Adipose tissue (tissue), 3 donors: Measurements from ENCODE around the gene PTPN9. TPM values are rescaled to one million over a fixed set of nuclear protein-coding genes. Genes with fewer than 3 reads are reported as not detected.
"Not testable (repeated sequence)": the region's sequence is repeated elsewhere in the genome, so short reads cannot be mapped to it uniquely, and the experiment has no call there.

Experiments
- H3K27ac ChIP-seq: one replicate; pipeline ENCODE4 v1.5.1; 2013; ENCODE audit warnings: low read depth, low read length
- WGBS, 3 donors: extraction: QIAGEN DNeasy Blood & Tissue Kit; methylation state at CpG; one replicate each; pipeline ENCODE4 v1.1.7; 2013; 5-methylcytosine and 5-hydroxymethylcytosine counted together
- polyA plus RNA-seq, 3 donors: library from polyadenylated mRNA; stranded (reverse); fragments of 200-250 nt; gene quantifications; one replicate each; pipeline ENCODE4 v1.2.3, GENCODE V29; 2013
- donor health status: healthy with polysubstance abuse.
- donor health status: Bipolar disorder and iron deficiency.
- donor health status: healthy.

PTPN9 gene
- polyA plus RNA-seq, 3 donors, result 5.9 to 10.5 (median 9.8) TPM

- no peak overlapping the region for H3K27ac ChIP-seq
- 96 to 99% (median 99%) methylated on average over 5 of the region's 5 CpGs for WGBS, 3 donors
Observed at GRCh38 chr15:75589071-75589470, 10.0 kb upstream of the PTPN9 start.

DNA sequence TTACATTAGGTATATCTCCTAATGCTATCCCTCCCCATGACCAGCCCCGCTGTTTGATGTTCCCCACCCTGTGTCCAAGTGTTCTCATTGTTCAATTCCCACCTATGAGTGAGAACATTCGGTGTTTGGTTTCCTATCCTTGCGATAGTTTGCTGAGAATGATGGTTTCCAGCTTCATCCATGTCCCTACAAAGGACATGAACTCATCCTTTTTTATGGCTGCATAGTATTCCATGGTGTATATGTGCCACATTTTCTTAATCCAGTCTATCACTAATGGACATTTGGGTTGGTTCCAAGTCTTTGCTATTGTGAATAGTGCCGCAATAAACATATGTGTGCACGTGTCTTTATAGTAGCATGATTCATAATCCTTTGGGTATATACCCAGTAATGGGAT, 7.3 kb upstream of the PTPN9 start:
- 95 to 100% (median 99%) methylated on average over 5 of the region's 5 CpGs for WGBS, 3 donors

DNA sequence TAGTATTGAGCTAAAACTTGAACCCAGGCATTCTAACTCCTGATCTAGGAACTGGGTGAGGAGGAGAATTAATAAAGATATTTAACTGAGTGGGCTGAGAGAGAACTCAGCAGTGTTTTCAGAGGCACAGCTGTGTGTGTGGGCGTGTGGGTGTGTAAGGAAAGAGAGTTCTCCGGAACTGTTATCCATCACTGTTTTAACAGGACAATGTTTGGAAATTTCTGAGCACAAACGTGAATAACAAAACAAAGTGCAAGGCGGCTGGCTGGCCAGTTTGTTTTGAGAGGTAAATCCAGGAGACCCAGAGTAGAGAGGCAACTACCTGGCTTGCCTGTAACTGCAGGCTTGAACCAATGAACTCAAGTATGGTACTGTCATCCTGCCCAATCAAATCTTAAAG, 5.0 kb upstream of the PTPN9 start:
- 47 to 60% (median 56%) methylated on average over 4 of the region's 4 CpGs for WGBS, 3 donors

More for the DNA sequence above, 7.3 kb upstream of the PTPN9 start:
- not testable (repeated sequence) for H3K27ac ChIP-seq

GRCh38 chr15:75583701-75584100, 4.6 kb upstream of the PTPN9 start:
- H3K27ac ChIP-seq, result no peak overlapping the region
- 65 to 83% (median 70%) methylated on average over 5 of the region's 5 CpGs for WGBS, 3 donors

More for the DNA sequence above, 5.0 kb upstream of the PTPN9 start:
- H3K27ac ChIP-seq, result no peak overlapping the region

DNA sequence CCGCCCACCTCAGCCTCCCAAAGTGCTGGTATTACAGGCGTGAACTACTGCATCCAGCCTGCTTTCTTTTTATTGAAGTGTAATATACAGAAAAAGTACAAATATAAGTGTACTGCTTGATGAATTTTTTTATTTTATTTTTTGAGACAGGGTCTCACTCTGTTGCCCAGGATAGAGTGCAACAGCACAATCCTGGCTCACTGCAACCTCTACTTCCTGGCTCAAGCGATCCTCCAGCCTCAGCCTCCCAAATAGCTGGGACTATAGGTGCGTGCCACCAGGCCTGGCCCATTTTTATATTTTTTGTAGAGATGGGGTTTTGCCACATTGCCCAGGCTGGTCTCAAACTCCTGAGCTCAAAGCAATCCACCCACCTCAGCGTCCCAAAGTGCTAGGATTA, 3.8 kb upstream of the PTPN9 start:
- H3K27ac ChIP-seq, result not testable (repeated sequence)
- WGBS, 3 donors, result 95 to 96% (median 96%) methylated on average over 5 of the region's 5 CpGs

- 0% methylated on average over 38 to 71 of the region's 77 CpGs for WGBS, 3 donors
- H3K27ac ChIP-seq, result no peak overlapping the region
Observed at GRCh38 chr15:75578173-75578947, 755 bp downstream of the PTPN9 start.

DNA sequence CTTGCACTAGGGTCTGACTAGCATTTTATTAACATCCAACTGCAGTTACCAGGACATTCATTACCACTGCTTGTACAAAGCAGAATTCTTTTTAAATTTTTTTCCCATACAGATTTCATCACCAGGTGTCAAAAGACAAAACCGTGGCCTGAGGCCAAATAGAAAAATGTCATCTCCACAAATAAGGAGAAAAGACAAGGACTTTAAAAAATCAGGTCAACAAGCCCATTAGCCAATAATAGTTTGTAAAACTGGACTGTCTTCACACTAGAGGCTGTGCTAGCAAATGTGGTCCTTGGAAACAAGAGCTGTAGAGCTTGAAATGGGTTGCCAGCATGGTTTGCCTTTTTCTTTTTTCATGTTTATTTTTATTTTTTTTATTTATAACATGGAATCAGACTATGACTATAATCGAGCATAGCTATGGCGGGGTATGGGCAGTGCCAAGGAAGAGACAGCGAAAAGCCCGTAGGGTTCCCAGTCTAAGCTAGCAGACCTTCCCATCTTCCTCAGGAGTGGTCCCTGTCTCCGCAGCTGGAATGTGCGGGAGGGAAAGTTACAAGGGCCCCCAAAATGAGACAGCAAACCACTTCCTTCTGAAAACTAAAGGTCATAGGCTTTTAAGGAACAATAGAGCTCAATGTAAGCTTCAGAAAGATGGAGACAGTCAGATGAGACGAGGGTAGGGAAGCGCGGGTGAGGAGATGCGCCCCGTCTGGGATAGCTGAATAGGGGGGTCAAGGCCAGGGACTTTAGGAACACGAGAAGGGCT, 1.5 kb downstream of the PTPN9 start:
- no peak overlapping the region for H3K27ac ChIP-seq
- WGBS, 3 donors, result 6 to 25% (median 6%) methylated on average over 13 of the region's 13 CpGs

- H3K27ac ChIP-seq, result no peak overlapping the region
- 97 to 99% (median 98%) methylated on average over 5 of the region's 5 CpGs for WGBS, 3 donors
Observed at GRCh38 chr15:75573648-75574384, 5.3 kb downstream of the PTPN9 start.

- WGBS, 3 donors, result 55 to 79% (median 55%) methylated on average over 8 of the region's 8 CpGs
- no peak overlapping the region for H3K27ac ChIP-seq
Observed at GRCh38 chr15:75570126-75570845, 8.8 kb downstream of the PTPN9 start.

- no peak overlapping the region for H3K27ac ChIP-seq
- 83 to 96% (median 94%) methylated on average over 3 of the region's 3 CpGs for WGBS, 3 donors
Observed at GRCh38 chr15:75565062-75565970, 13.8 kb downstream of the PTPN9 start.

DNA sequence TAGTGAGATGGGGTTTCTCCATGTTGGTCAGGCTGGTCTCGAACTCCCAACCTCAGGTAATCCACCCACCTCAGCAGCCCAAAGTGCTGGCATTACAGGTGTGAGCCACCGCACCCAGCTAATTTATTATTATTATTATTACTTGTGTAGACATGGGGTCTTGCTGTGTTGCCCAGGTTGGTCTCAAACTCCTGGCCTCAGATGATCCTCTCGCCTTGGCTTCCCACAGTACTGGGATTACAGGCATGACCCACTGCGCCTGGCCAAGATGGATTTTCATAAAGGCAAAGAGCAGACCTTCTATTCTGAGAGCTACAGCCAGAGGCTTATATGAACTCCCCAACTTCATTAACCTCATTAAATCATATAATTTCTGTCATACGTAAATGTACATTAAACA, 17.2 kb downstream of the PTPN9 start:
- H3K27ac ChIP-seq, result no peak overlapping the region
- 95 to 98% (median 98%) methylated on average over 5 of the region's 5 CpGs for WGBS, 3 donors

DNA sequence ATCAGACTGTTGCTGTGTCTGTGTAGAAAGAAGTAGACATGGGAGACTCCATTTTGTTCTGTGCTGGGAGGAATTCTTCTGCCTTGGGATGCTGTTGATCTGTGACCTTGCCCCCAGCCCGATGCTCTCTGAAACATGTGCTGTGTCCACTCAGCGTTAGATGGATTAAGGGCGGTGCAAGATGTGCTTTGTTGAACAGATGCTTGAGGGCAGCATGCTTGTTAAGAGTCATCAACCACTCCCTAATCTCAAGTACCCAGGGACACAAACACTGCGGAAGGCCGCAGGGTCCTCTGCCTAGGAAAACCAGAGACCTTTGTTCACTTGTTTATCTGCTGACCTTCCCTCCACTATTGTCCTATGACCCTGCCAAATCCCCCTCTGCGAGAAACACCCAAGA, 19.8 kb downstream of the PTPN9 start:
- H3K27ac ChIP-seq, result not testable (repeated sequence)
- WGBS, 3 donors, result 84 to 87% (median 86%) methylated on average over 5 to 6 of the region's 6 CpGs

DNA sequence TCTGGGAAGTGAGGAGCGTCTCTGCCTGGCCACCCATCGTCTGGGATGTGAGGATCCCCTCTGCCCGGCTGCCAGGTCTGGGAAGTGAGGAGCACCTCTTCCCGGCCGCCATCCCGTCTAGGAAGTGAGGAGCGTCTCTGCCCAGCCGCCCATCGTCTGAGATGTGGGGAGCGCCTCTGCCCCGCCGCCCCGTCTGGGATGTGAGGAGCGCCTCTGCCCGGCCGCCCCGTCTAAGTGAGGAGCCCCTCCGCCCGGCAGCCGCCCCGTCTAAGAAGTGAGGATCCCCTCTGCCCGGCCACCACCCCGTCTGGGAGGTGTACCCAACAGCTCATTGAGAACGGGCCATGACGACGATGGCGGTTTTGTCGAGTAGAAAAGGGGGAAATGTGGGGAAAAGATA, 20.2 kb downstream of the PTPN9 start:
- 90 to 98% (median 93%) methylated on average over 8 to 27 of the region's 28 CpGs for whole genome bisulfite sequencing, 3 donors
- H3K27ac ChIP-seq, result not testable (repeated sequence)

- H3K27ac ChIP-seq, result no peak overlapping the region
Observed at GRCh38 chr15:75554717-75555116, 24.4 kb downstream of the PTPN9 start.

- H3K27ac ChIP-seq, result no peak overlapping the region
Observed at GRCh38 chr15:75553659-75554058, 25.5 kb downstream of the PTPN9 start.

DNA sequence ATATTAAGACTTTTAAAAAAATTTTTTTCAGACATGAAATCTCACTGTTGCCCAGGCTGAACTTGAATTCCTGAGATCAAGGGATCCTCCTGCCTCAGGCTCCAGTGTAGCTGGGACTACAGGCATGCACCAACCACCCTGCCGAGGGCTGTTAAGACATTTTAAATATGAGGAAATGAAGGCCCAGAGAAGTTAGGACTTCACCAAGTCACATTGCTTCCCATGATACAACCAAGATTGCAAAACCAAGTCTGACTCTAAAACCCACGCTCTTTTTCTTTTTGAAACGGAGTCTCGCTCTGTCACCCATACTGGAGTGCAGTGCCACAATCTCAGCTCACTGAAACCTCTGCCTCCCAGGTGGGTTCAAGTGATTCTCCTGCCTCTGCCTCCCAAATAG, 28.0 kb downstream of the PTPN9 start:
- 48 to 95% (median 70%) methylated on average over 4 of the region's 4 CpGs for WGBS, 3 donors
- no peak overlapping the region for H3K27ac ChIP-seq

DNA sequence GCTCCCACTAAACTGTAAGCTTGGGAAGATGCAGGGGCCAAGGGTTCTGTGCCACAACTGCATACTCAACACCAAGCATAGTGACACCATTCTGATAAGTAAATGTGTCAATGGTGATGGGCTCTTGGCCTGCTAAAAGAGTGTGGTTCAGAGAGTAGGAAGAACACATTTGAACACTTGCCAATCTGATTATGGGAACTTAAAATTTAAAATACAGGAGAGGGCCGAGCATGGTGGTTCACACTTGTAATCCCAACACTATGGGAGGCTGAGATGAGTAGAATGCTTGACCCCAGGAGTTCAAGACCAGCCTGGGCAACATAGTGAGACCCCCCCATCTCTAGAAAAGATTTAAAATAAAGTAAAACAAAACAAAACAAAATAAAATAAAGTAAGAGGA, 34.1 kb downstream of the PTPN9 start:
- WGBS, 3 donors, result 60 to 69% (median 63%) methylated on average over 1 of the region's 1 CpG

DNA sequence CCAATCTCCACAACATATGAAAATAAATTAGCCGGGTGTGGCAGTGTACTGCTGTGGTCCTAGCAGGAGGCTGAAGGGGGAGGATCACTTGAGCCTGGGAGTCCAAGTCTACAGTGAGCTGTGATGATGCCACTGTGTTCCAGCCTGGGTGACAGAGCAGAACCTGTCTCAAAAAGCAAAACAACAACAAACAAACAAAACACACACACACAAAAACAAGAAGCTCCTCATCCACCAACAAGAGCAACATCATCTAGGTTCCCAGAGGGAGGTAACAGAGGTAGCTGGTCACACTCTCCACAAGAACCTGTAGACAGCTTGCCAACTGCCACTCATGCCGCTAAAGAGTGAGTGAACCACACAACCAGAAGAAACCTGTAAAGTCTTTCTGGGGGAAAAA, 34.8 kb downstream of the PTPN9 start:
- WGBS, 3 donors, result 75 to 86% (median 82%) methylated on average over 2 of the region's 2 CpGs
- no peak overlapping the region for H3K27ac ChIP-seq

More for the DNA sequence above, 34.1 kb downstream of the PTPN9 start:
- H3K27ac ChIP-seq, result no peak overlapping the region
